IMR-90 (cell line): ENCODE measurements around the gene UGT1A3. TPM values are rescaled to one million over a fixed set of nuclear protein-coding genes. Genes with fewer than 3 reads are reported as not detected.

Experiments used
- ATAC-seq: fragments of 200-7000 bp; cut with Tn5 transposase; 2 replicates; pipeline ENCODE4 v1.9.1; 2020; ENCODE audit warnings: low read depth, mild to moderate bottlenecking, moderate library complexity
- BruUV-seq: library from RNA; stranded (reverse); fragments of 400-500 nt; replicated peaks from 2 replicates; lab custom pipeline; 2021; lab: Mats Ljungman, UMichigan
- CTCF ChIA-PET: fragments of 300-600 bp; formaldehyde crosslinking; extraction: SDS; loops from one replicate; lab custom pipeline; 2021; ENCODE audit warnings: antibody characterized with exemption; lab: Yijun Ruan, JAX
- POLR2A ChIA-PET: fragments of 300-600 bp; sonication (Branson Sonifier 250); formaldehyde crosslinking; loops from one replicate; lab custom pipeline; 2022; ENCODE audit warnings: antibody characterized with exemption; ENCODE audit not compliant: unreplicated experiment; lab: Charles Lee
- DNase-seq: peaks from one replicate; pipeline ENCODE4 v3.0.0; 2013
- H2AFZ ChIP-seq: replicated peaks from 2 replicates; pipeline ENCODE3; 2013; ENCODE audit warnings: low read length, mild to moderate bottlenecking; ENCODE audit not compliant: poor library complexity
- H2AK5ac ChIP-seq: 2 replicates; pipeline ENCODE4 v1.6.1; 2013; ENCODE audit warnings: low read depth, low read length, inconsistent platforms
- H2AK9ac ChIP-seq: replicated peaks from 2 replicates; pipeline ENCODE3; 2013; ENCODE audit warnings: mild to moderate bottlenecking, low read depth, low read length, moderate library complexity; ENCODE audit not compliant: poor library complexity
- H2BK120ac ChIP-seq: 2 replicates; pipeline ENCODE4 v1.6.1; 2013; ENCODE audit warnings: low read depth, low read length, inconsistent platforms
- H2BK15ac ChIP-seq: 3 replicates; pipeline ENCODE4 v1.6.1; 2013; ENCODE audit warnings: low read depth, low read length, inconsistent platforms
- H2BK20ac ChIP-seq: 2 replicates; pipeline ENCODE4 v1.6.1; 2013; ENCODE audit warnings: low read depth, mild to moderate bottlenecking, inconsistent platforms, low read length, moderate library complexity
- H2BK5ac ChIP-seq: 2 replicates; pipeline ENCODE4 v1.6.1; 2013; ENCODE audit warnings: mild to moderate bottlenecking, low read depth, low read length, inconsistent platforms; ENCODE audit not compliant: poor library complexity, severe bottlenecking
- H3K14ac ChIP-seq: replicated peaks from 2 replicates; pipeline ENCODE4 v1.6.1; 2013; ENCODE audit warnings: low read depth, low read length, inconsistent platforms
- H3K18ac ChIP-seq: 2 replicates; pipeline ENCODE4 v1.6.1; 2013; ENCODE audit warnings: low read depth, low read length, control low read depth
- H3K23ac ChIP-seq: 2 replicates; pipeline ENCODE4 v1.6.1; 2013; ENCODE audit warnings: low read depth, low read length, inconsistent platforms
- H3K27ac ChIP-seq: 2 replicates; pipeline ENCODE4 v1.5.1; 2013; ENCODE audit warnings: mild to moderate bottlenecking, control low read depth, low read length; ENCODE audit not compliant: insufficient read depth
- H3K27me3 ChIP-seq: 2 replicates; pipeline ENCODE4 v1.6.1; 2013; ENCODE audit warnings: low read length; ENCODE audit not compliant: control insufficient read depth, insufficient read depth
- H3K36me3 ChIP-seq: 2 replicates; pipeline ENCODE4 v1.6.1; 2013; ENCODE audit warnings: low read length, mixed read lengths; ENCODE audit not compliant: control insufficient read depth, insufficient read depth
- H3K4ac ChIP-seq: 2 replicates; pipeline ENCODE4 v1.6.1; 2013; ENCODE audit warnings: low read depth, low read length, inconsistent platforms
- H3K4me1 ChIP-seq: 2 replicates; pipeline ENCODE4 v1.6.1; 2013; ENCODE audit warnings: low read length, mixed read lengths; ENCODE audit not compliant: control insufficient read depth, insufficient read depth
- H3K4me2 ChIP-seq: 2 replicates; pipeline ENCODE4 v1.6.1; 2013; ENCODE audit warnings: low read depth, mild to moderate bottlenecking, control low read depth, low read length, moderate library complexity
- H3K4me3 ChIP-seq: 2 replicates; pipeline ENCODE4 v1.5.1; 2013; ENCODE audit warnings: low read depth, mild to moderate bottlenecking, control low read depth, low read length, moderate library complexity; ENCODE audit not compliant: insufficient read depth
- H3K56ac ChIP-seq: 2 replicates; pipeline ENCODE4 v1.6.1; 2013; ENCODE audit warnings: low read length, inconsistent platforms; ENCODE audit not compliant: insufficient read depth; ENCODE audit errors: extremely low read depth
- H3K79me1 ChIP-seq, 2 experiments: 2 replicates each; pipeline ENCODE4 v1.6.1; 2013; ENCODE audit warnings: low read length in 2 of 2, inconsistent platforms in 1 of 2, low read depth in 1 of 2
- H3K9ac ChIP-seq: 2 replicates; pipeline ENCODE4 v1.6.1; 2013; ENCODE audit warnings: low read depth, low read length, control low read depth
- H3K9me1 ChIP-seq: 2 replicates; pipeline ENCODE4 v1.6.1; 2013; ENCODE audit warnings: low read length, inconsistent platforms; ENCODE audit not compliant: insufficient read depth
- H3K9me3 ChIP-seq: 2 replicates; pipeline ENCODE4 v1.6.1; 2013; ENCODE audit warnings: low read length; ENCODE audit not compliant: control insufficient read depth, insufficient read depth
- H4K20me1 ChIP-seq: 2 replicates; pipeline ENCODE4 v1.6.1; 2013; ENCODE audit warnings: low read length, inconsistent platforms; ENCODE audit not compliant: insufficient read depth
- H4K5ac ChIP-seq: 2 replicates; pipeline ENCODE4 v1.6.1; 2013; ENCODE audit warnings: mild to moderate bottlenecking, low read depth, low read length, control low read depth
- H4K8ac ChIP-seq, 2 experiments: 2 replicates each; pipeline ENCODE4 v1.6.1; 2013; ENCODE audit warnings: low read depth in 2 of 2, low read length in 2 of 2, control low read depth in 1 of 2, inconsistent platforms in 1 of 2
- H4K91ac ChIP-seq: 2 replicates; pipeline ENCODE4 v1.6.1; 2013; ENCODE audit warnings: low read depth, low read length, inconsistent platforms; ENCODE audit not compliant: insufficient read depth
- MXI1 ChIP-seq: IDR thresholded peaks from 2 replicates; pipeline ENCODE4 v1.6.1; 2012; ENCODE audit warnings: low read depth, mild to moderate bottlenecking, low read length, moderate library complexity, borderline replicate concordance
- SMC3 ChIP-seq: fragments of 150-350 bp; IDR thresholded peaks from 2 replicates; pipeline ENCODE4 v1.6.1; 2016; ENCODE audit warnings: low read depth, mild to moderate bottlenecking, antibody characterized with exemption, low read length, moderate library complexity
- WGBS, 2 experiments: methylation state at CpG; one replicate each; pipeline versions ENCODE4 v1.1.5 to v1.1.7; 2013; ENCODE audit warnings: missing lambda C conversion rate in 2 of 2; ENCODE audit not compliant: insufficient read length in 1 of 2; ENCODE audit errors: extremely low coverage in 2 of 2; 5-methylcytosine and 5-hydroxymethylcytosine counted together
- dilution Hi-C: fragments of 300-500 bp; cut with HindIII; formaldehyde crosslinking; loops from one replicate; pipeline ENCODE4 v1.14.3; 2018; ENCODE audit warnings: low sequenced_read_pairs; ENCODE audit not compliant: unreplicated experiment
- in situ Hi-C: fragments of 300-500 bp; cut with MboI; formaldehyde crosslinking; loops from 3 replicates; pipeline ENCODE4 v1.14.3; 2019; ENCODE audit warnings: low sequenced_read_pairs, inconsistent platforms, mixed read lengths
- intact Hi-C: fragments of 100-400 bp; cut with micrococcal nuclease; formaldehyde crosslinking; loops from 2 replicates; pipeline ENCODE4 v1.10.0; 2022
- polyA plus RNA-seq, 3 experiments: library from polyadenylated mRNA; depleted of rRNA; stranded (reverse); fragments of >200 nt; gene quantifications; 2 replicates each; pipeline ENCODE4 v1.2.3, GENCODE V29; 2012; ENCODE audit warnings: low replicate concordance in 1 of 3
- total RNA-seq: library from RNA; depleted of rRNA; stranded (reverse); fragments of >200 nt; gene quantifications from 2 replicates; pipeline ENCODE4 v1.2.3, GENCODE V29; 2012

UGT1A3 gene
- total and polyA plus RNA-seq, 2 of the 4 experiments (the other 2 are of a cell fraction) = not detected

DNA sequence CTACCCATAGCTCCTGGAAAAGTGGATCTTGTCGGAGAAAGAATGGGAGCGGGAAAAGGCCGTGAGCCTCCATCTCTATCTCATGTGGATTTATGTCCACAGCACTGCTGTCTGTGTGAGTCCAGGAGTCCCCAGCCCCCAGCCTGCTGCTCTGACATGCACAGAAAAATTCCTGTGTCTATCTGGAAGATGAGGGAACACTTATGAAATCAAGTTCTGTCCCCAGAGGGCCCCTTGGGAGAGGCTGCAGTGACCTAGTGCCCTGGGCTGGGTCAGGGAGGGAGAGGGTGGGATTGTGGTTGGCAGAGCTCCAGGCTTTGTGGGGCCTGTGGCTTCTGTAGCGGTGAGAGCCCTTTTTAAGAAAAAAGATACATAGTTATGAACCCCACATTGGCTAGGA lies 87.9 kb downstream of the UGT1A3 start:
- Histone ChIP-seq H3K9ac (no peak overlapping the region), H3K18ac (no peak overlapping the region), H4K91ac (no peak overlapping the region), H3K27ac (no peak overlapping the region), H3K27me3 (peaks cover 7% of the 10 kb centered on the region; the same call in 1 of the 2 replicates), H4K20me1 (no peaks in the 10 kb centered on the region), H4K5ac (no peak overlapping the region), H3K23ac (no peak overlapping the region), H3K9me3 (no peaks in the 10 kb centered on the region), H2BK5ac (no peak overlapping the region), H2AK9ac (no peak overlapping the region), H2BK20ac (no peak overlapping the region), H3K4me3 (no peak overlapping the region), H3K14ac (no peak overlapping the region), H3K4me1 (no peaks in the 10 kb centered on the region), H4K8ac (no peak overlapping the region), H3K4ac (no peak overlapping the region), H3K79me1 (no peaks in the 10 kb centered on the region), H3K4me2 (no peak overlapping the region), H3K36me3 (no peaks in the 10 kb centered on the region), H3K9me1 (no peaks in the 10 kb centered on the region), H3K56ac (no peak overlapping the region), H2AFZ (no peak overlapping the region), H2BK120ac (no peak overlapping the region), H2AK5ac (no peak overlapping the region), H2BK15ac (no peak overlapping the region)
- in situ Hi-C loops (no loop called here), intact Hi-C loops (no loop called here), dilution Hi-C loops (no loop called here)
- ATAC-seq (no peak), DNase-seq (no peak)
- TF ChIP-seq MXI1 (no peak), SMC3 (no peak)
- no TSS peak for BruUV-seq
- POLR2A ChIA-PET = no interaction called here
- CTCF ChIA-PET = no interaction called here
- no CpG with 5 or more reads among the region's 4 CpGs for WGBS, 2 experiments
